Stimulated activated CD4-positive, alpha-beta T cell treated with anti-CD3 and anti-CD28 coated beads, Interleukin-4, amount 100 ng/mL, for 48 hours (primary cell): ENCODE data around the gene OAS3.
"Not testable (repeated sequence)": the region's sequence is repeated elsewhere in the genome, so short reads cannot be mapped to it uniquely, and the experiment has no call there.

ENCODE experiments used
- DNase-seq, 2 donors: peaks; one replicate each; pipeline ENCODE4 v3.0.0-alpha.2; 2020; ENCODE audit warnings: low read depth in 2 of 2

Gene OAS3

DNA sequence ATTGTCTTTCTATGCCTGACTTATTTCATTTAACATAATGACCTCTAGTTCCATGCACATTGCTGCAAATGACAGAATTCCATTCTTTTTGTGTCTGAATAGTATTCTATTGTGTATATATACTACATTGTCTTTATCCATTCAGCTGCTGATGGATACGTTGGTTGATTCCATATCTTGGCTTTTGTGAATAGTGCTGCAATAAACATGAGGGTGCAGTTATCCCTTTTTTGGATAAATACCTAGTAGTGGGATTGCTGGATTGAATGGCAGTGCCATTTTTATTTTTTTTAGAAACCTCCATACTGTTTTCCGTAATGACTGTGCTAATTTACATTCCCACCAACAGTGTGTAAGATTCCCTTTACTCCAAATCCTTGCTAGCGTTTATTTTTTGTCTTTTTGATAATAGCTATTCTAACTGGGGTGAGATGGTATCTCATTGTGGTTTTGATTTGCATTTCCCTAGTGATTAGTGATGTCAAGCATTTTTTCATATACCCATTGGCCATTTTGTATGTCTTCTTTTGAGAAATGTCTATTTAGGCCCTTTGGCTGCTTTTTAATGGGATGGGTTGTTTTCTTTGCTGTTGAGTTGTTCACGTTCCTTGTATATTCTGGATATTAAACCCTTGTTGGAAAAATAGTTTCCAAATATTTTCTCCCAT, 42.4 kb downstream of the OAS3 start:
- DNase-seq = no peak

DNA sequence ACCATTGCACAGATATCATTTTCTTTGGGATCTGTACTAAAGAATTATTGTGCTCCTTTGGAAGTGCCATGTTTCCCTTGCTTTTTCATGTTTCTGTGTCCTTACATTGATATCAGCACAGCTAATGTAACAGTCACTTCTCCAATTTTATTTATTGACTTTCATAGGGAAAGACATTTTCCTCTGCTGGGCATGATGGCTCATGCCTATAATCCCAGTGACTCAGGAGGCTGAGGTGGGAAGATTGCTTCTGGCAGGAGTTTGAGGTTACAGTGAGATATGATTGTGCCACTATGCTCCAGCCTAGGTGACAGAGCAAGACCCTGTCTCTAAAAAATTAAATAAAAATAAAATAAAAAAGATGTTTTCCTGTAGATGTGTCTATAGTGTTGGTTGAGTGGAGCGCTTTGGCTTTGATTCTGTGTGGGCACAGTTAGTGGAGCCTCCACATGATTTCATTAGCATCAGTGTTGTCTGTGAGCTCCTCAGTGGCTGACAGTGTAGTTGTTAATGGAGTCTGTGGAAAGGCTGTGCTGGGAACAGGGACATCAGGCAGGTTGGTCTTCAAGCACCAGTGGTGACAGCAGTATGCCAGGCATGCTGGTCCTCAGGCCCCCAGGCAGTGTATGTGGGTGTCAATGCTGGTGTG, 47.5 kb downstream of the OAS3 start:
- DNase-seq = no peak

DNA sequence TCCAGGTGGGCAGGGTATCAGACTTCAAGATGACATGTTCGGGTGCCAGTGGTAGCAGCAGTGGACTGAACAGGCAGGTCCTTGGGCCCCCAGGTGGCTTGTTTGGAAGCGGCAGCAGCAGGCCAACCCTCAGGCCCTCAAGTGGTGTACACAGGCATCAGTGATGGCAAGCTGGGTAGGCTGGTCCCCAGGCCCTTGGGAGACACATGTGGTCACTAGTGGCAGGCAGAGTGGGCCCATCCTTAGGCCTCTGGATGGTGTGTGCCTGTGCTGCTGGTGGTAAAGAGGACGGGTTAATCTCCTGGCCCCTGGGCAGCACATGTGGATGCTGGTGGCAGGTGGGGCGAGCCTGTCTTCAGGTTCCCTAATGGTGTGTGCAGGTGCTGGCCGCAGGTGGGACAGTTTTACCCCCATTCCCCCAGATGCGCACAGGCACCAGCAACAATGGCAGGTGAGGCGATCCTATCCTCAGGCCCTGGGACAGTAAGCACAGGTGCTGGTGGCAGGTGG, 48.1 kb downstream of the OAS3 start:
- DNase-seq = no peak

DNA sequence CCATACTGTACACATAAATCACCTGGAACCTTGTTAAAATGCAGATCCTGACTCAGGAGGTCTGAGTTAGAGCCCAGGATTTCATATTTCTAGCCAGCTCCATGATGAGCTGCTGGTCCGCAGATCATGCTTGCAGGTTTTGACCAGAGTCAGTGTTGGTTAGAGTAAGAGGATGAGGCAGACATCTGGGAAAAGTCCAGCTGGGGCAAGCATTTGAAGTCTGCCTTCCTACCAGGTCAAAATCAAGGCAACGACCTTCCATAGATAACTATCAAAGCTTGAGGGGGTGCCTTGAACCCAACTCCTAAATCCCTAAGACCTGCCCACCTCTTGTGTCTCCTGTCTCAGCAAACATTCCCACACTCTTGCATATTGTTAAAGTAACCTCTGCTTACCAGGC, 49.3 kb downstream of the OAS3 start:
- no peak for DNase-seq

DNA sequence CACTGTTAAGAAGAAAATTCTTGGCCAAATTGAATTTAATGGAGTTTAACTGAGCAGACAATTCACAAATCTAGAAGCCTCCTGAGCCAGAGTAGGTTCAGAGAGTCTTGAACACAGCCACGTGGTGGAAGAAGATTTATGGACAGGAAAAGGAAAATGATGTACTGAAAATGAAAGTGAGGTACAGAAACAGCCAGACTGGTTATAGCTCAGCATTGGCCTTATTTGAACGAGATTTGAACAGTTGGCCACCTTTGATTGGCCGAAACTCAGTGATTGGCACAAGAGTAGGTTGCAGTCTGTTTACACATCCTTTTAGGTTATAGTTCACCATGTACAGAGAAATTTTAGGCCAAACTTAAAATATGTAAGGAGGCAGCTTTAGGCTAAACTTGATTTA, 50.0 kb downstream of the OAS3 start:
- DNase-seq = no peak

DNA sequence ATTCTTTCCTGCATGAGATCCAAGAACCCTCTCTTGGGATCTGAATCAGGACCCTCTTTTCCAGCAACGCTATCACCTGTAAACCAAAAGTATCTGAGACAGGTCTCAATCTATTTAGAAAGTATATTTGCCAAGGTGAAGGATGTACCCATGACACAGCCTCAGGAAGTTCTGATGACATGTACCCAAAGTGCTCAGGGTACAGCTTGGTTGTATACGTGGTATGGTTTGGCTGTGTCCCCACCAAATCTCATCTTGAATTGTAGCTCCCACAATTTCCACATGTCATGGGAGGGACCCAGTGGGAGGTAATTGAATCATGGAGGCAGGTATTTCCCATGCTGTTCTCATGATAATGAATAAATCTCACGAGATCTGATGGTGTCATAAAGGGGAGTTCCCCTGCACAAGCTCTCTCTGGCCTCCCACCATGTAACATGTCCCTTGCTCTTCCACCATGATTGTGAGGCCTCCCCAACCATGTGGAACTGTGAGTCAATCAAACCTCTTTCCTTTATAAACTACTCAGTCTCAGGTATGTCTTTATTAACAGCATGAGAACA, 50.6 kb downstream of the OAS3 start:
- DNase-seq = not testable (repeated sequence)

DNA sequence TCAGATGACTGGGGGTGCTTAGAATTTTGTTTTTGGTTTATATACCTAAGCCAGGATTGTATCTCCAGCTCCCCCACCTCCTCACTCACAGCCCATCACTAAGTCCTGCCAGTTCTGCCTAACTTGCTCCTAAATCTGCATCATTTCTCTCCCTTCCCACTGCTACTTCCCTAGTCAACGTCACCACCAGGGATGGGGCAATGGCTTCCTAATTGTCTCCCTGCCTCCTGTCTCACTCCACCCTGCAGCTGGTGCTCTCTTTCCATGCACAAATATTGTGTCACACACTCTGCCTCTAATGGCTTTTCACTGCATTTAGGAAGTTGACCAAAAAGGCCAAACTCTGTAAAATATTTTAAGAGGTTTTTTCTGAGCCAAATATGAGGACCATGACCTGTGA, 51.5 kb downstream of the OAS3 start:
- DNase-seq = no peak

DNA sequence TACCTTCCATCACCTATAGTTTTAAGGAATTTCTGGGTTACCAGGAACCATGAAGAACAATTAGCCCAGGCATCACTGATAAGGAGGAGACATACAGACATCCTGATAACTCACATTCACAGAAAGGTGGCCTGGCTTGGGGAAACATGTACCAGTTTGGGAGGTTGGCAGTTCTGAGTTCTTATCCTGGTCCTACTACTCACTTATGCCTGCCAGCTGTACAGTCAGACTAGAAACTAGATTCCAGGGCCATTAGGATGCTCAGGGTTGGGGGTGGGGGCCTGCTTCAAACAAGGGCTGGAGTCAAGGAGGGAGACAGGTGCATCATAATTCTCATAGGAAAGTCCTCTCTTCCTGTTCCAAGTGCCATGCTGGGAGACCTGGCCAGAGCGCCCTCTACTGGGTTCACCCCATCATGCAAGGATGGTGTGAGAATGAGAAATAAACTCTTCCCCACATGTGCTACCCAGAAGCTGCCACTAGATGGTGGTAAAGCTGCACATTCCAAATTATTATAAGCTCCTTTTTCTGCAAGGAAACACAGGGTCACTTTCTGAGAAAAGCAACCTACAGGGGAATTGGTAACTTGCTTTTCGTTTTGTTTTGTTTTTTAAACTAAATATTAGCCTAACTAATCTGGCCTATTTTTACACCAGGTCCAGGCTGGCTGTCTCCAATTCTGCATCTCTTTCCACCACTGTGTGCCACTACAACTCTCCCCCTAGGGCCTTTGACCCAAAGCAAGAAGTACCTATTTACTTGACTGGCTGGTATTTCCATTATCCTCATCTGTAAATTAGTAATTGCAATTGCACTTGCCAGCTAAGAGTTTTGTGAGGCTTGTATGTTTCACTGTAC, 54.5 kb downstream of the OAS3 start:
- peak; percentile 61 to 64 for DNase-seq

DNA sequence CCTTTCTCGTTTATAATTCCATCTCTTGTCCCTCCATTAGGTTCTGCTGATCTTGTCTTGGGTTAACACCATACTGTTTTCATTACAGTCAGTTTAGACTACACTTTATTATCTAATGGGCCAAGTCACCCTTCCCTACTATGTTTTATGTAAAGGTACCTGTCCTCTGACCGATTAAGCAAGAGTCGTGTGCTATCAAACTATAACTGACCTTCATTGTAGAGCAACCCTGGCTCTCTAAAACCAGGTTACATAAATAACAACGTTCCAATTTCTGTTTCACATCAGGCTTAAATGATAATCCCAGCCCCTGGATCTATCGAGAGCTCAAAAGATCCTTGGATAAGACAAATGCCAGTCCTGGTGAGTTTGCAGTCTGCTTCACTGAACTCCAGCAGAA, 56.7 kb downstream of the OAS3 start:
- DNase-seq = no peak

DNA sequence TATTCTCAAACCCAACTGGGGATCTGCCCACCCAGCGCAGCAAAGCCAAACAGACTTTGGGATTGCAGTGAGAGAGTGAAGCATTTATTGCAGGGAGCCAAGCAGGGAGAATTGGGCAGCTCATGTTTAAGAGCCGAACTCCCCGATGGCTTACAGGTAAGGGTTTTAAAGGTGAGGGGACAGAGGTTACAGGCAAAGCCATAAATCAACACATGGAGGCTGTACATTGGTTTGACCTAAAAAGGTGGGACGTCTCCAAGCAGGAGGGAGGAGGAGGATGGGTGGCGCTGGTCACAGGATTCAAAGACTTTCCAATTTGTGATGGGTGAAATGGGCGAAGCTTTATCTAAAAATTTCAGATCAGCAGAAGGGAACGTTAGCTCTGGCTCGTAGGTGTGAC, 58.2 kb downstream of the OAS3 start:
- DNase-seq = no peak

DNA sequence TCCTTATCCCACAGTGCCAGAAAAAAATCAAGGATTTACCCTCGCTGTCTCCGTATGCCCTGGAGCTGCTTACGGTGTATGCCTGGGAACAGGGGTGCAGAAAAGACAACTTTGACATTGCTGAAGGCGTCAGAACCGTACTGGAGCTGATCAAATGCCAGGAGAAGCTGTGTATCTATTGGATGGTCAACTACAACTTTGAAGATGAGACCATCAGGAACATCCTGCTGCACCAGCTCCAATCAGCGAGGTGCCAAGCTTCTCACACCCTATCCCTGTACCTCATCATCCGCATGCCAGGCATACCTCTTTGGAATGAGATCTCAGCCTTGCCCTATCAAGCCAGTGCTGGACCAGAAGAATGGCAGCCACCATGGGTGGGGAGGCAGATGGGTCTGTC, 59.2 kb downstream of the OAS3 start:
- no peak for DNase-seq

DNA sequence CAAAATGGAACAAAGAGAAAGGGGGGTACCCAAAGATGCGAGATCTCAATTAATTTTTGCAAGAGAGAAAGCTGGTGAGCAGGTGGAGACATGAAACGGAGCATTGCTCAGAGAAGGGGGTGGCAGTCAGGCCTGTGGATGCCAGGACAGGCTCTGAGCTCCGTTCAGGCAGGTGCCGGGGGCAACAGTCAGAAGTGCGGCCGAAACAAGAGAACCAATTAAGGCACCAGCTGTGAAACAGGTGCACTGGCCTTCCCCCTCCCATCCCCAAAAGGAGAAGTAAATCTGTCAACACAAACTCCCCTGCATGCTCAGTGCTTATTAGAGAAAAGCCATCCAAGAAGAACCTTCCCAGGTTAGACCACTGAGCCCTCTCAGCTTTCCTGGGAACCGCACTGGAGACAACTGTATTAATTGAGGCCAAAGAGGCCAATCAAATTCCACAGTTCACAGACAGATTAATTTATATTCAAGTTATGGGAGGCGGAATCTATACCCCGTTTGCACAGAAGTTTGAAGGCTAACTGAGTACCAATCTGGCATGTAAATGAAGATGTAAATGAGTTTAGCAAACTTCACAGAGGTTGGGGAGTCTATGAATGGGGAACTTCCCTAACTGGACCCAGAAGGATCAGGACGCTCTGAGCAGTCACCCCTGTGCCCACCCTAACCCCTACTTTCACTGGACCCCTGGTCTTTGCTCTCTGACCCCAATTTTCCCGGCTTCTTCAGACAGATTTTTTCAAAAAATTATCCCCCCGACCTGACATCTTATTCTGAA, 60.9 kb downstream of the OAS3 start:
- no peak for DNase-seq

DNA sequence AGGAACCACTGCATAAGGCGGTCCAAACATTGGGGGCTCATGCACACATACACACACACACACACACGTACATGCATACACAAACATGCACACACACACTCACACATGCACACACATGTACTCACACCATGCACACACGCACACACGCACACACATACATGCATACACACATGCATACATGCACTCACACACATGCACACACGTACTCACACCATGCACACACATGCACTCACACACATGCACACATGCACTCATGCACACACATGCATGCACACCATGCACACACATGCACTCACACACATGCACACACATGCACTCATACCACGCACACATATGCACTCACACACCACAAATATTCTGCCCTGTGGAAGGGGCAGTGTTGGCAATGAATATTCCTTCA, 62.2 kb downstream of the OAS3 start:
- DNase-seq = no peak

DNA sequence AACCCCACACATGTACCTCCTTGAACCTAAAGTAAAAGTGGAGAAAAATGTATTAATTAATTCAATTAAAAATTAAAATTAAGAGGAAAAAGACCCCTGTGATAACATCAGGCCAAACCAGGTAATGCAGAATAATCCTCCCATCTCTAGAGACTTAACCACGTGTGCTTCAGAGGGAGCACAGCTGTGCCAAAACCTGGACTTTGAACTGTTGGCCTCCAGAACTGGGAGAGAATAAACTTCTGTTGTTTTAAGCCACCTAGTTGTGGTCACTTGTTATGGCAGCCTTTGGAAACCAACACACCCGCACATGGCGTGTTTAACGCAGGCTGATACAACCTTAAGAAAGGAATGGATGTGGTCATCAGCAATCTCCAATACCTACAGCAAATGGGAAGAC, 63.9 kb downstream of the OAS3 start:
- no peak for DNase-seq

DNA sequence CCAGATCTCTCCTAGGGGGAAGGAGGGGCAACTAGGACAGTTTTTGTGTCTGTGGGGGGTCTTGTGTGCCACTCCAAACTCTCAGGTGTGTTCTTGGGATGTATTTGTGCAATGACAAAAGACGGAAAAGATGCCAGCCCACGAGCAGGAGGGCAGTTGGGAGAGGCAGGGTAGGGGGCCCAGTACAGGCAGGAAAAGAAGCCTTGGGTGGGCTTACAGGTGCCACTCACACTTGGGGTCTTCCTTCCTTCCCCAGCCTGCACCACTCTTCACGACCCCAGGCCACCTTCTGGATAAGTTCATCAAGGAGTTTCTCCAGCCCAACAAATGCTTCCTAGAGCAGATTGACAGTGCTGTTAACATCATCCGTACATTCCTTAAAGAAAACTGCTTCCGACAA, 64.4 kb downstream of the OAS3 start:
- DNase-seq = no peak

DNA sequence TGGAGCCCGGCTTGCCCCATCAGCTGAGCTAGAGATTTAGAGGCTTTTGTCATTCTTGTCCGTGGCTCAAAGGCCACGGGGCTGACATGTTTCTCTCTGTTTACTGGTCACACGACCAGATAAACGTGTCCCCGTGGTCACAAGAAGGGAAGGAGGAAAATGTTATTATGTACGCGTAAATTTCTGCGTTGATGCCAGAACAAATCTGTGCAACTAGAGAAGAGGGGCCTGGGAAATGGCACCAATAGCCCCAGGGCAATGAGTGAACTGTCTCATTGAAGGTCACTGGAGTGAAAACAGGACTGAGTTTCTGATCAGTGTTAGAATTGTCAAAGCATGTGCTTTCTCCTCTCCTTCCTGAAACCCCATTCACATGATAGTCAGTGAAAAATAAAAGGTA, 65.4 kb downstream of the OAS3 start:
- no peak for DNase-seq

DNA sequence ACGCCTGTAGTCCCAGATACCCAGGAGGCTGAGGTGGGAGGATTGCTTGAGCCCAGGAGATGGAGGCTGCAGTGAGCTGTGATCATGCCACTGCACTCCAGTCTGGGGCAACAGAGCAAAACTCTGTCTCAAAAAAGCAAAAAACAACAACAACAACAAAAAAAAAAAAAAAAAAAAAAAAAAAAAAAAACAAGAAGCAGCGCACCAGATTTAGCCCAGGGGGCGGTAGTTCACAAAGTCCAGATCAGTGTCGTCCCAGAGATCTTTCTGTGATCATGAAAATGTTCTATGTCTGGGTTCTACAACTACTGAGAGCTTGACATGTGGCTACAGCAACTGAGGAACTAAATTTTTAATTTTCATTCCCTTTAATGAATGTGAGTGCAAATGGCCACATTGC, 67.5 kb downstream of the OAS3 start:
- DNase-seq = no peak

DNA sequence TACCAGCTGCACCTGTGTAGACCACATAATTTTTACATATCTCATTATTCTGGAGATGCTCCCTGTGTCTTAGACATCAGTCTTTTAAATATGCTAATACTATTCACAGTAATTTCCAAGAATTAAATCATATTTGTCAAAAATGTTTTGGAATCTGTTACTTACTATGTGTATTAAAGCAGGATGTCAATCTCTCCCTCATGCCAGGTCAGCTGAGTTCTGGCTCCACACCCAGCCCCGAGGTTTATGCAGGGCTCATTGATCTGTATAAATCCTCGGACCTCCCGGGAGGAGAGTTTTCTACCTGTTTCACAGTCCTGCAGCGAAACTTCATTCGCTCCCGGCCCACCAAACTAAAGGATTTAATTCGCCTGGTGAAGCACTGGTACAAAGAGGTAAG, 67.9 kb downstream of the OAS3 start:
- DNase-seq = no peak

DNA sequence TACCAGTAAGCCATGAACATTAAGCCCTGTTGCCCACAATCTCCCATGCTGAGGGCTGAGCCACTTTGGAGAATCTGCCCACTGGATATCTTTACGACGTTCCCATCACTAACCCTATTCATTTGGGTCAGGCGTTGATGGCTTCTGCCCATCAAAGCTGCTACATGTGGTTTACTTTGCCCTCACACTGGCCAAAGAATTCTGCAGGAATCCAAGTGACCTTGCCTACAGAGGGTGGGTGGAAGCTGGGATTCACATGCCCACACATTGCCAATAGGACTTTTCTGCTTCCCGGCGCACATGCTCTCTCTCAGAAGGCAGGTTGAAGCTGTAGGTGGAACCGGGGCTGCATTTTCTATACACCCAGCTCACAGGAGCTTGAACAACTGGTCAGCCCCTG, 68.4 kb downstream of the OAS3 start:
- no peak for DNase-seq

DNA sequence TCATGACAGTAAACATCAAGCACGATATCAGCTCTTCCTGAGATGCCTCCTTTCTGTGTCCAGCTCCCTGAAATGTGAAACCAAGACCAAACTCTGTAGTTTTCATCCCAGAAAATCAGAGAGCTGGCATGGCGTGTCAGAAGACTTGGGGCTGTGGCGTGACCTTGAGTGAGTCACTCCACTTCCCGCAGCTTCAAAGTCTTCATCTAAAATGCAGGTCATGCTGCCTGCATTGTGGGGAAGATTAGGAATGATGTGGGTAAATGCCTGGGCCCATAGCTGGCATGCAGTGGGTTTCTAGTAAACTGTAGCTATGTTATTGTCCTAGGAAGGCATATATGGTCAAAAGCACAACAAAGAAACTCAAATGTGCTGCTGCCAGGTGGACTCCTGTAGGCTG, 68.9 kb downstream of the OAS3 start:
- DNase-seq = no peak

DNA sequence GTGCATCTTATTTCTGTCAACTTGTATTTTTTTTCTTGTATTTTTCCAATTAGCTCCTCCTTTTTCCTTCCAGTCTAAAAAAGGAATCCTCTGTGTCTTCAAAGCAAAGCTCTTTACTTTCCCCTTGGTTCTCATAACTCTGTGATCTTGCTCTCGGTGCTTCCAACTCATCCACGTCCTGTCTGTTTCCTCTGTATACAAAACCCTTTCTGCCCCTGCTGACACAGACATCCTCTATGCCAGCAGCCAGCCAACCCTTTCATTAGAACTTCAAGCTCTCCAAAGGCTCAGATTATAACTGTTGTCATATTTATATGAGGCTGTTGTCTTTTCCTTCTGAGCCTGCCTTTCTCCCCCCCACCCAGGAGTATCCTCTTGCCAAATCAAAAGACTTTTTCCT, 72.4 kb downstream of the OAS3 start:
- DNase-seq = no peak

DNA sequence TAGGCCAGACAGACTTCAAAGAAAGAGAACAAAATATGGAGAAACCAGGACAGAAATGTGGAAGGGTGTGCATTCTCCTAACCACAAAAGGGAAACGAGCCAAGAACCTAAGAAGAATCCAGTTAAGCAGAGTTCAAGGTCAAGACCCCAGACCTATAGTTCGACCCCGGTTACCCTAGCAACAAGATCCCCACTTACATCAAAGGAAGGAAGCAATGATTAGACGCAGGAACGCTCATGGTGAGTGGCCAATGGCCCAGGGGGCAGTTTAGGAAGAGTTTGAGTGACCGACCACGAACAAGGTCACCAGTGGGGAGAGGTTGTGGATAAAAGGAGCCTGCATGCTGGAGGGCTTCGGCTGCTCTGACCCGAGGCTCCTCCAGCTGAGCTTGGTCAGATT, 76.3 kb downstream of the OAS3 start:
- DNase-seq = no peak
